NCI-H2081 treated with DMSO at 0.1 percent for 48 hours (cell line): ENCODE data around the gene NAIF1.

Experiments used
- DNase-seq: peaks from one replicate; lab custom pipeline; 2025; lab: John Stamatoyannopoulos, UW

The NAIF1 gene

DNA sequence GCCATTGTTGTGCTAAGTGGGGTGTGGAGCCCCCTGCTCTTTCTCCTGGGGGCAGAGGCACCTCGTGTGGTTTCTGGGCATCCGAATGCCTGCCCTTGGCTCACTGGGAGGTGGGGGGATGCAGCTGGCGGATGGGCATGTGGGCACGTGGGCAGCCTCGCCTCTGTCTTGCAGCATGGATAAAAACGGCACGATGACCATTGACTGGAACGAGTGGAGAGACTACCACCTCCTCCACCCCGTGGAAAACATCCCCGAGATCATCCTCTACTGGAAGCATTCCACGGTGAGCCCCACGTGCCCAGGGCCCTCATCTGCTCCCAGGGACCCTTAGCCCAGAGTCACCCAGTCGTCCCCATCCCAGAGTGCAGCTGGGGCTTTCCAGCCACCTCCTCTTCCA lies 35.1 kb upstream of the NAIF1 start:
- DNase-seq = no peak

DNA sequence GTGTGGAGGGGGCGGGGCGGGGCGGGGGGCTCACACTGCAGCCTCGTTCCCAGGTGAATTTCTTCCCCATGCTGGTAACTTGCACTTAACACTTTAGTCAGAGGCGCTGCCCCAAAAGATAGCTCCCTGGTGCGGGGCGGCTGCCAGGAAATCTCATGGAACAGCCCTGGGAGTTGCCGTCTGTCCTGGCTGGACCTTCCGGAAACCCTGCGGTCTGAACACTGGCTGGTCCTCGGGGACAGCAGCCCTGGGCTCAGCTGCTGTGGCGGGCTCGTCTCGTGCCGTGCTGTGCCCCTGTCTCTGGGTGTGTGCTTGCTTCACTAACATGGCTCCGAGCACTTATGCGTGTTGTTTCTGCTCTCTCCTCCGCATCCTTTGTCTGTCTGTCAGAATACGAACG lies 34.6 kb upstream of the NAIF1 start:
- no peak for DNase-seq

DNA sequence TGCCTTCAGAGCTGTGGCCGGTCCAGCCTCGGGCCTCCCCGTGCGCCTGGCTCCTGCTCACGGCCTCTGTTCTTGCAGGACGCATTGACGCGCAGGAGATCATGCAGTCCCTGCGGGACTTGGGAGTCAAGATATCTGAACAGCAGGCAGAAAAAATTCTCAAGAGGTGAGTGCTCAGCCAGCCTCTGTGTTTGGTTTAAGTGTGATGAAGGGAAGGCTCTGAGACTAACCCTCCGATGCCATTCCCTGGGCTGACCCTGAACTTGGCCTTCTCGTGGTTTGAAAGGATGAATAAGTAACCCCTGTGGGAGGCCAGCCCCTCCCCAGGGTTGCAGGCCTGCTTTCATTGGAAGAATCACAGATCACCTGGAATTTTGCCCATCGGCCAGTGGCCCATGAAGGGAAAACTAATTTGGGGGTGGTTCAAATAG lies 34.1 kb upstream of the NAIF1 start:
- DNase-seq = no peak

DNA sequence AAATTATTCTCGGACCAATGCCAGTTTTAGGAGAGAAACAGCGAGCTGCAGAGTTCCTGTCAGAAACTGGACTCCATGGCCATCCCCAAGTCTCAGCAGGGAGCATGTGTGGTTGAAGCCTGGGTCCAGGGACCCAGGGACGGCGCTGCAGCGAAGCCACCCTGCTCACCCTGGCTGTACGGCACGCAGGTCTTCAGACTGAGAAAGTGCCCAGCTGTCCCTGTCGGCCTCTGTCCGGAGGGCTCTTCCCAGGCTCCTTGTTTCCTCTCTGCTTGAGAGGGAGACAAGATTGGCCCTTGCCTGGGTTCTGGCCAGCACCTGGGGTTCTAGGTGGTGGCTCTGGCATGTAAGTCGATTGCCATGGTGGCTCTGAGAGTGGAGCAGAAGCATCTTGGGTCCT lies 33.5 kb upstream of the NAIF1 start:
- no peak for DNase-seq

DNA sequence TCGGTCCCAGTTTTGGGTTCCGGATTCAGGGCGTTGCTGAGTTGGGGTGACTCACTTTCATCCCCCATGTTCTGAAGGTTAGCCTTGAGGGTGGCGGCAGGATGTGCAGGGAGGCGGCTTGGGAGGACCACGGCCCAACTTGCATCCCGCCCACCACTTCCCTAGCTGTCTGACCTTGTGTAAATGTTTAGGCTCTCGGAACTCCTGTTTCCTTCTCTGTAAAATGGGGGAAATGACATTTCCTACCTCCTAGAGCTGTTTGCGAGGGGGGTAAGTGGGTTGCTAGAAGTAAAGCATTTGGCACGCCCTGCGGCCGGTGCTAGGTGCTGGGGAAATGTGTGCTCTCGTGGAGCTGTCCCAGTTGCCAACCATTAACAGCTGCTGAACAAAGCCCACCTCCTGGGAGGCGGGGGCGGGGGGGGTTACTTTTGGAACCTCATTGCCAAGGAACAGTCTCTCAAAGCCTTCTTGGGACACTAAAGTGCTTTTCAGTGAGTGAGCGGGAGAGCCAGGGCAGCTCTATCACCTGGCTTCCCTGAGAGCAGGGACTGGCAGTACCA lies 32.9 kb upstream of the NAIF1 start:
- DNase-seq = no peak

DNA sequence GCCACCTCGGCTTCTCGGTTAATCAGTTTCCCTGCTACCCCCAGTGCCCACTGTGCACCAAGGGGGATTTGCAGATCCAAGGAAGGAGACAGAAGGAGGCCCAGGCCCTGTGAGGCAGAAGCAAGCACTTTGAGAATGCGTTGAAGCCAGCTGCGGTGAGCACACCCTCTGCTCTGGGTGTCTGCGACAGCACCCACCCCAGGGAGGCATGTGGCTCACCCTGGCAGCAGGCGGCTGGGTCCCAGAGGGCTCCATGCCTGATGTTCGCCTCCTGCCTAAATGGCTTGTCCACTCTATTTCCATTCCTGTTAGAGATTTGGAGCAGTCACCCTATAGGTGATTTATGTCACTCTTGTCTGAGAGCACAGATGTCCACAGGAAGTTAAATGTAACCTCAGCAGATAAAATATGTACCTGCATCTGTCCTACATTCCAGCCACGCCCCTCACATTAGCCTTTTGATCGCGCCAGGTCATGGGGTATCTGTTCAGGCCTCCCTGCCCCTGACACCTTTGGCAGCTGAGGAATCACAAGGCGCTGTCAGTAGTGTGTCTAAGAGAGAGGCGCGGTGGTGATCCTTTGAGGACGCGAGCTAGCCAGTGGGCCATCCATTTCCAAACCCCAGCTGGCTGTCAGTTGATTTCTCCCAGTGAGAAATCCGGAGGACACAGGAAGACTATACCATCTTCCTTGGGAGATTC lies 32.3 kb upstream of the NAIF1 start:
- no peak for DNase-seq

DNA sequence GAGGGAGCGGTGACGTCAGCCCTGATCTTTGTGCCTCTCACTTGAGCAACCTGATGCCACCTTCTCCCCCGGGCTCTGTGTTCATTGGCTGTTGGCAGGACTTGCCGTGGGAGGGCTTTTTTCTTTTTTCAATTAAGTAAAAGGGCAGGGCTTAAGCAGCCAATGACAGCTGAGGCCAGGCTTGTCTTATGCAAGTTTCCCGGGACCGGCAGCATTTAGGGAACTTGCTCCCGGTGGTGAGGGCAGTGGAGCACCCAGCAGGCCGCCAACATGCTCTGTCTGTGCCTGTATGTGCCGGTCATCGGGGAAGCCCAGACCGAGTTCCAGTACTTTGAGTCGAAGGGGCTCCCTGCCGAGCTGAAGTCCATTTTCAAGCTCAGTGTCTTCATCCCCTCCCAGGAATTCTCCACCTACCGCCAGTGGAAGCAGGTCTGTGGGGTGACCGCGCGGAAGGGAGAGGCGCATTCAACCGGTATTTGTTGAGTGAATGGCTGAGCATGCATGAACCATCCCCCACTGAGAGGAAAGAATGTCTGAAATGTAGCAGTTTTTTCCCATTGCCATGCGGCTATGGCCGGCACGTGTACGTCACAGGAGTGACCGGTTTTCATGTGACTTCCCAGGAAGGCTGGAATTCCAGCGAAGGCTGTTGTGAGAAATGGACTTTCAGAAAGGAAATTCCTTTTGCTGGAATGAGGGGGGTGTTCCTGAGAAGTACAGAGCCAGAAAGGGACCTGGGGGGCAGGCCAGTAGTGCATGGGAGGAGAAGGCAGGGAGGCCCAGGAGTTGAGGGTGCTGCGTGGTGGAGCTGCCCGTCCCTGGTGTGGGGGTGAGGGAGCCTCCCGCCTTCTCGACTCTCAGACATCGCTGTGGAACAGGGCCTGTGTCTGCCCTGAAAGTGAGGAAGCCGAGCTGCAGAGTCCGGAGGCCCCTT lies 31.4 kb upstream of the NAIF1 start:
- no peak for DNase-seq

DNA sequence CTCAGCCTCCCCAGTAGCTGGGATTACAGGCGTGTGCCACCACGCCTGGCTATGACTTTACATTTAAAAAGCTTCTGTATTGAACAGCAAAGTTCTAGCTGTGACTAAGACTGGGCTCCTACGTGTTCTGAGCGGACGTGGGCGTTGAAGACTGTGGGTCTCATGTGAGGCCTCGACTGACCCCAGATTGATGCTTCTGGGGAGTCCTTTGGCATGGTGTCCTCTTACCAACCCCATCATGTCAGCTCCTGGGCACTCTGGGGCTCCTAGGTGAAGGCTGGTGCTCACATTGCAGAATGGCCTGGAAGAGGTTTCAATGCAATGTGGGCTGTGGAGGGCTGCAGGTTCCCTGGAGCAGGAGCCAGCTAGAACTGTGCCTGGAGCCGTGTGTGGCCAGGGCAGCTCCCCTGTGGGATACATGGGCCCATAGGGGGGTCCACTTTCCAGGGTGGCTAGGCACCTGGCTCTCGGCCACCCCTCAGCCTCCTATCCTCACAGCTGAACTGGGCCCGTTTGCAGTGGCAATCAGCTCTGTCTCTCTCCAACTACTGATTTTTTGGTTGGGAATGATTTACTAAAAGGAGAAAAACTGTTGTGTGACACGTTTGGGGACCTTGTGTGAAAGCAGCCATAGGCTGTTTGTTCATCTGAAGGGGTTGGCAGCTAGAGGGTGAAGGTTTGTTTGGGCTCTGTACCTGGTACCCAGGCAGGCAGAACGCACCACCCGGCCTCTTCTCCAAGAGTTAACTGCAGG lies 30.6 kb upstream of the NAIF1 start:
- no peak for DNase-seq

DNA sequence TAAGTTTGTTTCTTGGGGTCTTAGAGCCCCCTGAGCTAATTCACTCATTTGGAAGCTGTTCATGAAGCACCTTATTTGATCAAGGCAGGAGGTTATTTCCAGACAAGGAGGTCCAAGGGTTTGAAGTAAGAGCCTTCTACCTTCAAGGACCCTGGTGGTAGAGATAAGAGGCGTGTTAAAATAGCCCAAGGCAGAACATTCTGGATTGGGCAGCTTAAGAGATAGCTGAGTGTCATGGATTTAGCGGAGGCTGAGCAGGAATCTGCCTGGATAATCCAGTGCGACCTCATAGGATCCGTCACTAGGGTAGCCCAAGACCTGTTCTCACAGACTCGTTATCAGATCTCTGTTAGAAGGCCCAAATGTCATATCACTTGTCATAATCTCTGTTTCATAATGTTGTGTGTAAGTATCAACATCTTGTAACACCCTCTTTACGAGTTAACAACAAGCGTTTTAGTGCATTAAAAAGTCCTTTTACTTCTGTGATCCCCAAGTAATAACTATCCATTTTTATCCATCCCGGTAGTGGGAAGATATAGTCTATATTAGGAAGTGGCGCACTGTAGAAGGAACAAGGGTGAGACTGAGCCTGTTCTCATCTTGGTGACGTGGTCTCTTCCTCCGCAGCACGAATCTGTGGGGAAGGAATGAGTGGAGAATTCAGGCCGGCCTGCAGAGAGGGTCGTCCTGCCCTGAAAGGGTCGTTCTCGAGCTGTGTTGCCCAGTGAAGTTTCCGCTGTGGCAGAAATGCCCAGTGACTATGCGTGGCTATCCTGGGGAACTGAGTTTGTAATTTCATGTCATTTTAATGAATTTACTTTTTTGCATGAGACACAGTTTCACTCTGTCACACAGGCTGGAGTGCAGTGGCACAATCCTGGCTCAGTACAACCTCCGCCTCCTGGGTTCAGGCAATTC lies 29.8 kb upstream of the NAIF1 start:
- no peak for DNase-seq

DNA sequence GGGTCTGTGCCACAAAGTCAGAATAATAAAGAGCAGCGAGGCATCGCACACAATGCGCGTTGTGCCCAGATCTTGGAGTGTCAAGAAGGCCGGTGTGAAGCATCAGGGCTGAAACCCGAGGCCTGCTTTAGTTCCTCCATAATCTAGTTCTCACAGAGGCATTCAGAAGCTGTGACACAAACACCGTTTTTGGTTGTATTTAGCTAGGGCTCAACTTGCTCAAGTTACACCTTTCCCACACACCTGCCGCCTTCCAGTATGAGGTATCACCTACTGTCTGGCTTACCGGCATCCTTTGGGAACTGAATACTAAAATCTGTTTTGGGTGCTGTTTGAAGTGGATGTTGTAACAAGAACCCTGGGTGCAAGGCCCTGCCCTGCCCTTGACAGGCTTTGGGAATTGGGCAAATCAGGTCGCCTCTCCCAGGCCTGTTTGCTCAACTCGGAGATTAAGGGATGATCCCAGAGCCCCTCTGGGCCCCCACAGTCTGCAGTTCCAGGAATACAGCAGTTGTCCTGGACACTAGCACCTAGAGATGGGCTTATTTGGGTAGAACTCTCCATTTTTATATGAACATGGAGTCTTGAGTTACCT lies 27.9 kb upstream of the NAIF1 start:
- DNase-seq = no peak

DNA sequence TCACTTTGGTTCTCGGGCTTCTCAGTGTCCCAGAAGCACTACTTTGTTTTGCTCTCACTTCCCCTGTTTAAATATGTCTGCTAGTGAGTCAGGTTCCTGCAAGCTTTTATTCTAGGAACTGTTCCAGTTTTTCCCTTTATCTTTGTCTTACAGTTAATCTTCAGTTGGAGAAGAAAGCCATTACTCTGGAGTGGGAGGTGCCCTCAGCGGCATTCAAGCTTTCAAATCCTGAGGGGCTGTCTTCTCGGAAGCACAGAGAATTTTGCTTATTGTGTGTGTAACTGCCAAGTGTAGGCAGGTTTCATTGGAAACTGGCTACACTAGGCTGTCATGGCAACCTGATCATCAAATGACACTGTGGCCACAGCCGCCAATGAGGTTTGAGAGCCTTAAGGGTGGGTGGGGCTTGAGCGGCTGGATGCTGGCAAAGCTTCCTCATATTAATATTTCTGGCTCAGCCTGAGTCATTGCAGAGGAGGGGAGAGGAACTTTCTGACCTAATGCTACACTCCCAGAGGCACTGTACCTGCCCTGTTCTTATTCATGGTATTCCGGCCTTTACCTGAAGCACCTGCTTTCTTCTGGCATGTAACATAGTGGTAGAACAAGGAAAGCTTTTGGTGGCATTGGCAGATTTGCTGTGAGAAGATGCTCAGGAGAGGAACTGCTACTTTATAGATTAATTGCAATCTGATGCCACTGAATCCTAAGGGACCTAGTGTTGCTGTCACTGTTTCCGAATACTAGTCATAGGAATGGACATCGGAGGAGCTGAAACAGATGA lies 27.2 kb upstream of the NAIF1 start:
- peak; percentile 71 for DNase-seq

DNA sequence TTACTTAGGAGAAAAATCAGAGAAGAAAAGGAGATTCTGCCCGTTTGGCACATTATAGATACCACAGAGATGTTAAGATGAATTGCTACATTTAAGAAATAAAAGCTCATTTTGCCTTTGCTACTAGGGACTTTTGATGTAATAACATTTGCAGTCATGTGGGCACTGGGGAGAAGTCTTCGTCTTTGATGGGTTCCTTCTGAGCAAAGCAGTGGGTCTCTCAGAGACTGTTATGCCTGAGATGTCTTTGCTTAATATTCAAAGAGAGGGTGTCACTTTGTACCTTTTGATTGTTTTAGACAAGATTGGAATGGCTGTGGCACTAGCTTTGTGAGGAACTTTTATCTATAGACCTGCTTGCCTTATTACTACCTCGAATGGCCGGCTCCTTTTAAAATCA lies 25.9 kb upstream of the NAIF1 start:
- DNase-seq = no peak

DNA sequence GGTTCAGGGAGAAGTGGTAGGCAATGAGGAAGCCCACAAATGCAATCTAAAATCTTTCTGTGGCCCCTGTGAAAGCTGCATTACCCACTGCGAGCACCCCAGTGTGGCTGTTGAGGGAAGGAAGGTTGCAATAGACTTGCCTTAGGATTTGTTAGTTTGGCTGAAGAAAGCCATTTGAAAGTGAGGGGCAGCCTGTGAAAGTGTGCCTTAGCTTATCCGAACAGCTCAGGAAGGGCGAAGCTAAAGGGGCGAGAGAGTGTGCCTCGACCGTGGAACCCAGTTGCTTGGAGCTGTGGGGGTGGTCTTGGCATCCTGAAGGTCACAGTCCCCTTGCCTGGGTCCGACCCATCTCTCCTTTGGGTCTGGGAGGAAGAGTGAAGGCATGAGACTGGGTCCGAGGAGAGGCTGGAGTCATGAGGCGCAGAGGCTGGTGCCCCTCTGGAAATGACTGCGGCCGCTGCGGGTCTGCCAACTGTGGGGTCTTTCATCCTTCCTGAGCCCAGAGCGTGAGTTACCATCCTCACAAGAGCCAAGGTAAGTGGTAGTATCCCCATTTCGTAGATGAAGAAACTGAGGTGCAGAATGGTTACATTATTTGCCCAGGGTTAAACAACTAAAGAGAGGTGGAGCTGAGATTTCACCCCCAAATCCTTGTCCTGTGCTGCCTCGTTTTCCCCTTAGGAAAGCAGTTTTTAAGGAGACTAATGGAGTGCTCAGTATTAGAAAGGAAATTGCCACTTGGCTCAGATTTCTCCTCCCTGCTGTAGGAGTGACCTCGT lies 25.3 kb upstream of the NAIF1 start:
- DNase-seq = no peak

DNA sequence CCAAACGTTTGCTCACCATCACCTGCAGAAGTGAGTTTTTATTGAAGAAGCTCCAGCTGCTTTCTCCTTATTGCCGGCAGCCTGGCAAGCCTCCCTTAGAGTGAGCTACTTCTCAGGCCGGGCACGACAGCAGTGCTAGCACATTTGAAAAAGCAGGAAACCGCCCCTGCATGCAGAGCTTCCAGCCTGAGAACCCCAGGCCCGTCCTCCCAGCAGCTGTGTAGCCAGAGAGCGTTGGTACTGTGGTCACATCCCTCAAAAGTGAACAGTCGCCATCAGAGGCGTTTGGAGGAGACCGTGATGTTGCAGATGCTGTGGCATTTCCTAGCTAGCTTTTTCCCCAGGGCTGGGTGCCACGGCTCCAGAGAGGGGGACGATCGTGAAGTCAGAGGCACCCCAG lies 24.5 kb upstream of the NAIF1 start:
- no peak for DNase-seq

DNA sequence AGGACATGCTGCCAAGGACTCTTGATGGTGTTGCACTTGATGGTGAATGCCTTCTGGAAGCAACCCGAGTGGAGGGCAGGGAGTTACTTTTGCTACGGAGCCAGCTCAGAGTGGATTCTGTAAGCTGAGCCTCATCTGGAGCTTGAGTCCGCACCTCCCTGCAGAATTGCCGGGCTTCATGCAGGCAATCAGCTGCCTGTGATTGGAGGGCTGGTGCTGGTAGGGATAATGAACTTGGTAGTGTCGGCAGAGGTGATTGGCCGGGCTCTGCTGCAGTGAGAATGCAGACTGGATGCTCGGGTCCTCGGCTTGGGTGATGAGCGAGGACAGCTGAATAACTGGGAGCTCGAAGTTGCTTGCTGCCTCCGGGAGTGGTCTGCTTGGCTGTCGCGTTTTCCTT lies 24.0 kb upstream of the NAIF1 start:
- DNase-seq = no peak

DNA sequence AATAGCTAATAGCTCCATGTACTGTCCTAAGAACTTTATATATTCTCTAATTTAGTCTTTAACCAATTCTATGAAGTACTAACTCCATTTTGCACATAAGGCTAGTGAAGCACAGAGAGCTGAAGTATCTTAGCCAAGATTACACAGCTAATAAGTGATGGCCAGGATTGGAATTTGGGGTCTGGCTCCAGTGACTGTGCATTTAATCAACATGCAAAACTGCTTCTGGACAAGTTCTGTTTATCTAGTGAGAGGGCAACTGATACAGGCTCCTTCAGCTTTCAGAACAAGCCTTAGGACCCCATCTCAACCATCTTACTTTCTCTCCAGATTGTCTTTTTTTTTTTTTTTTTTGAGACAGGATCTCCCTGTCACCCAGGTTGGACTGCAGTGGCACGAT lies 22.2 kb upstream of the NAIF1 start:
- DNase-seq = no peak

DNA sequence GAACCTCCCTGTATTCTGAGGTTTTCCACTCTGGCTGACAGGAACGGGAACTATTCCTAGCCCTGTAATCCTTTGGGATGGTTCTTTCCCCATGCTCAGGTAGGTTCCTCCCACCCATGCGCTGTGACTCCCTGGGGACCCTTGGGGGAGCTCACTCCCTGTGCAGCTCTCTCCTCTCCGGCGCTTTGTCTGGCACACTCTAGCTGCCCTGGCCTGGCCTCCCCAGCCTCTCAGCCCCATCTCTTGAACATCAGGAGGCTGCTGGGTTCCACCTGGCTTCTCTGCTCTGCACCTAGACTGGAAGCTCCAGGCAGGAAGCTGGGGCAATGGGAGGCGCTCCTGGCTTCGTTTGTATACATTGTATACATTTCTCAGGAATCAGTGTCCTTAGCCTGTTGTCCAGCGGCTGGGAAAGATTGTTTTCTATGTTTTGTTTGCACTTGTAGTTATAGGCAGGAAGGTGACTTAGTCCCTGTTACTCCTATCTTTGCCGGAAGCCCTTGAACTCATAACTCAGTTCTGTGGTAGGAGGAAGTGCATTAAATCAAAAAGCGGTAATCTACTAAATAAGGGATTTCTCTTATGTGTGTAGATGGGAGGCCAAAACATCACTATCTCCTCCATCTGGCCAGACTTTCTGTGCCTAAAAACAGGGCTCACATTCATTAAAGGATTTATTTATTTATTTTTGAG lies 21.3 kb upstream of the NAIF1 start:
- no peak for DNase-seq

DNA sequence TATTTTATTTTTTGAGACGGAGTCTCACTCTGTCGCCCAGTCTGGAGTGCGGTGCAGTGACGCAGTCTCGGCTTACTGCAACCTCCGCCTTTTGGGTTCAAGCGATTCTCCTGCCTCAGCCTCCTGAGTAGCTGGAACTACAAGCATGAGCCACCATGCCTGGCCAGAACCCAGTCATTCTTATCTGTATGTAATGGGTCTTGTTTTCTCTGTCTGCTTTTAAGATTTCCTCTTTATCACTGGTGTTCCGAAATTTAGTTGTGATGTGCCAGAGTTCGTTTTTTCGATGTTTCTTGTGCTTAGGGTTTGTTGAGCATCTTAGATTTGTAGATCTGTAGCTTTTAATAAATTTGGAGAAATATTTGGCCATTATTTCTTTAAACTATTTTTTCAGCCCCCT lies 20.1 kb upstream of the NAIF1 start:
- DNase-seq = no peak

DNA sequence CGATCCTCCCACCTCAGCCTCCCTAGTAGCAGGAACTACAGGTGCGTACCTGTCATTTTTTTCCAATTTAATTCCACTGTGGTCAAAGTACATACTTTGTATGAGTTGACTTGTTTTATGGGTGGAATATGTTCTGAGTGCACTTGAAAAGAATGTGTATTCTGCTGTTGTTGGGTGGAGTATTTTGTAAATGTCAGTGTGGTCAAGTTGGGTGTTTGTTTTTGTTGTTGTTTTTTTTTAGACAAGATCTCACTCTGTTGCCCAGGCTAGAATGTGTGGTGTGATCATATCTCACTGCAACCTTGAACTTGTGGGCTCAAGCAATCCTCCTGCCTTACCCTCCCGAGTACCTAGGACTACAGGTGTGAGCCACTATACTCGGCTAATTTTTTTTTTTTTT lies 18.8 kb upstream of the NAIF1 start:
- no peak for DNase-seq
